Measurements from ENCODE around the gene SLFN13. TPM values are rescaled to one million over a fixed set of nuclear protein-coding genes. Genes with fewer than 3 reads are reported as not detected.

The SLFN13 gene
- total RNA-seq, 1 donor from 2014 or later, result 27.1 TPM

GRCh38 chr17:35390156-35390555 lies 58.4 kb downstream of the SLFN13 start:
- H3K4me1 ChIP-seq, result no peaks in the 10 kb centered on the region
- DNase-seq (no peak), ATAC-seq (no peak)
- no peaks in the 10 kb centered on the region for H3K27me3 ChIP-seq (ENCODE audit: low read depth)
- H3K9me3 ChIP-seq, result no peaks in the 10 kb centered on the region
- intact Hi-C loops (cut with DNase I), result no loop called here
- no peak overlapping the region for H3K4me3 ChIP-seq
- TF ChIP-seq, protein P1, sequence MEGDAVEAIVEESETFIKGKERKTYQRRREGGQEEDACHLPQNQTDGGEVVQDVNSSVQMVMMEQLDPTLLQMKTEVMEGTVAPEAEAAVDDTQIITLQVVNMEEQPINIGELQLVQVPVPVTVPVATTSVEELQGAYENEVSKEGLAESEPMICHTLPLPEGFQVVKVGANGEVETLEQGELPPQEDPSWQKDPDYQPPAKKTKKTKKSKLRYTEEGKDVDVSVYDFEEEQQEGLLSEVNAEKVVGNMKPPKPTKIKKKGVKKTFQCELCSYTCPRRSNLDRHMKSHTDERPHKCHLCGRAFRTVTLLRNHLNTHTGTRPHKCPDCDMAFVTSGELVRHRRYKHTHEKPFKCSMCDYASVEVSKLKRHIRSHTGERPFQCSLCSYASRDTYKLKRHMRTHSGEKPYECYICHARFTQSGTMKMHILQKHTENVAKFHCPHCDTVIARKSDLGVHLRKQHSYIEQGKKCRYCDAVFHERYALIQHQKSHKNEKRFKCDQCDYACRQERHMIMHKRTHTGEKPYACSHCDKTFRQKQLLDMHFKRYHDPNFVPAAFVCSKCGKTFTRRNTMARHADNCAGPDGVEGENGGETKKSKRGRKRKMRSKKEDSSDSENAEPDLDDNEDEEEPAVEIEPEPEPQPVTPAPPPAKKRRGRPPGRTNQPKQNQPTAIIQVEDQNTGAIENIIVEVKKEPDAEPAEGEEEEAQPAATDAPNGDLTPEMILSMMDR (IDR thresholded peaks at IDR 0.05), result no peak
- H3K27ac ChIP-seq, result no peak overlapping the region
- H3K36me3 ChIP-seq, result no peaks in the 10 kb centered on the region

- no peaks in the 10 kb centered on the region for H3K9me3 ChIP-seq
- no peaks in the 10 kb centered on the region for H3K36me3 ChIP-seq
- DNase-seq (no peak), ATAC-seq (no peak)
- no peak overlapping the region for H3K27ac ChIP-seq
- no peaks in the 10 kb centered on the region for H3K4me1 ChIP-seq
- H3K4me3 ChIP-seq, result no peak overlapping the region
- intact Hi-C loops (cut with DNase I), result no loop called here
- H3K27me3 ChIP-seq (ENCODE audit: low read depth), result no peaks in the 10 kb centered on the region
- TF ChIP-seq, protein P1 (IDR thresholded peaks at IDR 0.05), result no peak
Observed at GRCh38 chr17:35387496-35387895, 61.1 kb downstream of the SLFN13 start.

Other genes with a start within 250 kb of the SLFN13 start
- gene SLFN5, start 205.7 kb downstream of the SLFN13 start, total RNA-seq, result 47.6 TPM
- gene SLFN11, start 75.1 kb downstream of the SLFN13 start, total RNA-seq, result 118 TPM
- 16.7 TPM for gene SLFN12, start 16.3 kb downstream of the SLFN13 start, total RNA-seq
- gene SLFN12L, start 88.9 kb upstream of the SLFN13 start, total RNA-seq, result 4.0 TPM
- 0.59 TPM for gene SLFN14, start 112.1 kb upstream of the SLFN13 start, total RNA-seq
- 7.0 TPM for gene PEX12, start 129.8 kb upstream of the SLFN13 start, total RNA-seq
- 145 TPM for gene AP2B1, start 138.6 kb upstream of the SLFN13 start, total RNA-seq